Lung (tissue), 12 donors: Measurements from ENCODE around the gene FANK1. TPM values are rescaled to one million over a fixed set of nuclear protein-coding genes. Genes with fewer than 3 reads are reported as not detected.
A peak's percentile ranks its signal among the peaks of the same experiment; 100 is the strongest.
"Not testable (repeated sequence)": the region's sequence is repeated elsewhere in the genome, so short reads cannot be mapped to it uniquely, and the experiment has no call there.

Experiments
- ATAC-seq: fragments of 200-7000 bp; cut with Tn5 transposase; one replicate; pipeline ENCODE4 v1.9.1; 2020; ENCODE audit warnings: moderate number of reproducible peaks; ENCODE audit not compliant: insufficient read depth, low FRiP score
- DNase-seq, 3 donors: peaks; one replicate each; pipeline ENCODE4 v3.0.0-alpha.2; 2013 to 2017
- H3K27ac ChIP-seq, 2 donors: one replicate each; pipeline ENCODE4 v1.5.1; 2013; ENCODE audit warnings: mild to moderate bottlenecking in 2 of 2, moderate library complexity in 2 of 2, control low read depth in 1 of 2, inconsistent platforms in 1 of 2, low read depth in 1 of 2, low read length in 1 of 2
- H3K27me3 ChIP-seq, 3 donors: one replicate each; pipeline ENCODE4 v1.5.1; 2013; ENCODE audit warnings: low read length in 2 of 3; ENCODE audit not compliant: control insufficient read depth in 3 of 3, insufficient read depth in 3 of 3
- H3K36me3 ChIP-seq, 4 donors: one replicate each; pipeline ENCODE4 v1.5.1; 2013; ENCODE audit warnings: low read length in 4 of 4, mild to moderate bottlenecking in 1 of 4, moderate library complexity in 1 of 4; ENCODE audit not compliant: control insufficient read depth in 4 of 4, insufficient read depth in 4 of 4
- H3K4me1 ChIP-seq, 5 donors: one replicate each; pipeline ENCODE4 v1.5.1; 2013; ENCODE audit warnings: low read length in 5 of 5, mild to moderate bottlenecking in 2 of 5, moderate library complexity in 1 of 5; ENCODE audit not compliant: control insufficient read depth in 5 of 5, insufficient read depth in 5 of 5
- H3K4me3 ChIP-seq: one replicate; pipeline ENCODE4 v1.5.1; 2013; ENCODE audit warnings: mild to moderate bottlenecking, control low read depth, moderate library complexity
- H3K9ac ChIP-seq, 2 donors: one replicate each; pipeline ENCODE4 v1.5.1; 2013; ENCODE audit warnings: low read length in 2 of 2, control low read depth in 1 of 2; ENCODE audit not compliant: insufficient read depth in 1 of 2
- H3K9me3 ChIP-seq, 4 donors: one replicate each; pipeline ENCODE4 v1.5.1; 2013; ENCODE audit warnings: low read length in 3 of 4, mild to moderate bottlenecking in 1 of 4, moderate library complexity in 1 of 4; ENCODE audit not compliant: control insufficient read depth in 4 of 4, insufficient read depth in 3 of 4
- CTCF ChIP-seq: IDR thresholded peaks from 2 replicates; pipeline ENCODE4 v1.5.1; 2012; ENCODE audit warnings: mild to moderate bottlenecking; ENCODE audit errors: control extremely low read depth, extremely low read depth
- whole genome bisulfite sequencing, 2 donors: extraction: QIAGEN DNeasy Blood & Tissue Kit; methylation state at CpG; one replicate each; pipeline ENCODE4 v1.1.7; 2013; 5-methylcytosine and 5-hydroxymethylcytosine counted together
- polyA plus RNA-seq, 2 donors: library from polyadenylated mRNA; stranded (reverse); fragments of 200-250 nt; gene quantifications; one replicate each; pipeline ENCODE4 v1.2.1, GENCODE V29; 2013
- total RNA-seq, 2 donors: library from RNA; depleted of rRNA in 1 of 2; stranded (reverse); fragments of >200 nt in 1 of 2; gene quantifications; one replicate each; pipeline ENCODE4 v1.2.1, GENCODE V29; 2014 to 2021
- donor health status: control.
- donor health status: control.
- donor health status: Bipolar disorder and iron deficiency.
- donor health status: healthy.
- donor health status: DM: yes; HTN: yes; CAD: no.

The FANK1 gene
- total and polyA plus RNA-seq, 4 donors, result 8.7 to 18.4 (median 13.7) TPM

DNA sequence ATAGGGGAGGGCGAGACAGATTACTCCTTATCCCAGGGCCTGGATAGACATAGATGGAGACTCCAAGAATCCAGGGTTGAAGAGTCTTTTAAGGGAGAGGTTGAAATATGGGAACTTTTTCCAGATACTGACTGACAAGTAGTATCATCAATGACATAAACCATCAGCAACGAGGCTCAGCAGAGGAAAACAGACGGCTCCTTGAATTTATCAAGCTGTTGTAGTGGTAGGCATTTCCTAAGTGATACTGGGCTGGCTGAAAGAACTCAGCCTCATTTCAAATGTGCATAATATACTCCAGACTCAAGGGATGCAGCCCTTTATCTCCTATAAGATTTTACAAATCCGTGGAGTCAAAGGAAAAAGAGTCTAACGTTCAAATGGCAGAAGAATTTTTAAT, 150.5 kb downstream of the FANK1 start:
- no peak for TF ChIP-seq CTCF
- H3K36me3 ChIP-seq, result no peaks in the 10 kb centered on the region
- H3K4me1 ChIP-seq, result peaks cover 3 to 15% (median 7%) of the 10 kb centered on the region in 5 donors
- no peaks in the 10 kb centered on the region for H3K9me3 ChIP-seq
- H3K27ac ChIP-seq, result no peak overlapping the region
- no peaks in the 10 kb centered on the region for H3K27me3 ChIP-seq
- H3K9ac ChIP-seq, result no peak overlapping the region
- 76 to 85% methylated on average over 5 of the region's 5 CpGs for WGBS, 2 donors
- H3K4me3 ChIP-seq, result no peak overlapping the region
- no peak for DNase-seq
- no peak for ATAC-seq

DNA sequence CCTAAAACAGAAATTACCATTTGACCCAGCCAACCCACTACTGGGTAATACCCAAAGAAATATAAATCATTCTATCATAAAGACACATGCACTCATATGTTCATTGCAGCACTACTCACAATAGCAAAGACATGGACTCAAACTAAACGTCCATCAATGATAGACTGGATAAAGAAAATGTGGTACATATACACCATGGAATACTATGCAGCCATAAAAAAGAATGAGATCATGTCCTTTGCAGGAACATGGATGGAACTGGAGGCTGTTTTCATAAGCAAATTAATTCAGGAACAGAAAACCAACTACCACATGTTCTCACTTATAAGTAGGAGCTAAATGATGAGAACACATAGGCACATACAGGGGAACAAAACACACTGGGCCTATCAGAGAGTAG, 151.4 kb downstream of the FANK1 start:
- not testable (repeated sequence) for H3K27ac ChIP-seq, H3K4me3 ChIP-seq, DNase-seq, H3K9me3 ChIP-seq, H3K36me3 ChIP-seq, ATAC-seq, H3K9ac ChIP-seq, H3K27me3 ChIP-seq
- peaks cover 0 to 10% (median 0%) of the 10 kb centered on the region in 5 donors for H3K4me1 ChIP-seq
- WGBS, 2 donors, result 95 to 97% methylated on average over 1 of the region's 1 CpG

DNA sequence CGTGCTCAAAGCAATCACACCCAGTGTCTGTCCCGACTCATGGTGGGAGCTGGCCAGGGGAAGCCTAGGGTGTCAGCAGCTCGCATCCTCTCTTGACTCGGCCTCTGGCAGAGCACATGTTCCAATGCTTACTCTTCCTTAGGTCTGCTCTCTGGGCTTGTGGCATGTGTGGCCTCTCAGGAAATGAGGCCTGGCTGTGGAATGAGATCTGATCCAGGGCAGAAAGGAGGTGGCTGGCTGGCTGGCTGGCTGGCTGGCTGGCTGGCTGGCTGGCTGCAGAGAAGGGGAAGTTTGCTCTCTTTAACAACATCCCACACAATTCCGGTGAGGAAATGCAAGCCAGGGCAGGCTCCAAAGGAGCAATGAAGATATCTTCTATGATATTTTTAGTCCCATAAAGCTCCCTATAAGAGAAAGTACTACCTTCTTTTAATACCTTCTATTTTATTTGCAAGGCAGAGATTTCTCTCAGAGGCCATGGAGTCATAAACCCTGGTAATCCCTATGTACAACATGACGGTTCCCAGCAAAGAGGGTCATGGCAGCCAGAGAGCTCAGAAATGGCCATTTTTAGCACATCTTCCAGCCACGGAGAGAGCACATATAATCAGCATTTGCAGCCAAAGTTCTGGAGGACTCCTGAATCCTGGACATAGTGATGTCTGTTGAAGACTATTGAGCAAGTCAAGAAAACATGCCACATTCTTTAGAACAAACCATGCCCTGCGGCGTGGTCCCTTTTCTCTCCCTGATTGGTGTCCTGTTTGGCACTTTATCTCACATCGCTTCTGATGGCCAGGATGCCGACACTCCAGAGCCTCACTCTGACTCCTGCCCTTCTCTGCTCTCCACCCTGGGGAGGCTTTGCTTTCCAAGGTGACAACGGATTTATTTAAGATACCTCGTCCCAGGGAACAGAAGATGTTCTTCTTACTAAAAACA, 153.7 kb downstream of the FANK1 start:
- peak in 2 of 3 donors; percentile 26 to 56 for DNase-seq
- Histone ChIP-seq H3K27ac (no peak overlapping the region), H3K27me3 (no peaks in the 10 kb centered on the region), H3K36me3 (no peaks in the 10 kb centered on the region), H3K9me3 (peaks cover 0 to 2% (median 0%) of the 10 kb centered on the region in 4 donors), H3K4me1 (peaks cover 0 to 7% (median 0%) of the 10 kb centered on the region in 5 donors), H3K9ac (no peak overlapping the region), H3K4me3 (no peak overlapping the region)
- ATAC-seq, result no peak
- no peak for TF ChIP-seq CTCF
- 49 to 51% methylated on average over 13 of the region's 13 CpGs for WGBS, 2 donors

DNA sequence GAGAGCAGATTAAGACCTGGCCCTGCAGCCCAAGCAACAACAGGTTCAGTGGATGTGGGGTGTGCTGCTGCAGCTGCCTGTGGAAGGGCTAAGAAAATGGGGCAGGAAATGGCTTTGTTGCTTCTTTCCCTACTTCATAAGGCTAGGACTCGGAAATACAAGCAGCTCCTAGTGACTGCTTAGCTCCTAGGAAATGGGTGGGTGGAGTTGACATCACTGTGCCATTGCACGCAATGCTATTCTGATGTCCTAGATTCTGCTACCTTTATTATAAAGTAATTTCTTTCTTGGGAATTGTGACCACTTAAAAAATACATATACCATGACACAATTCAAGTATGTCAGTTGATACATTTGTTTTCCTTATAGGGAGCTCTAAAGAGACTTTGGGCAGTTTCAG, 155.8 kb downstream of the FANK1 start:
- peaks cover 0 to 7% (median 0%) of the 10 kb centered on the region in 5 donors for H3K4me1 ChIP-seq
- no peaks in the 10 kb centered on the region for H3K36me3 ChIP-seq
- peaks cover 0 to 2% (median 0%) of the 10 kb centered on the region in 4 donors for H3K9me3 ChIP-seq
- TF ChIP-seq CTCF, result no peak
- H3K4me3 ChIP-seq, result no peak overlapping the region
- no peak overlapping the region for H3K27ac ChIP-seq
- 78 to 88% methylated on average over 2 of the region's 2 CpGs for WGBS, 2 donors
- H3K27me3 ChIP-seq, result no peaks in the 10 kb centered on the region
- no peak for DNase-seq
- H3K9ac ChIP-seq, result no peak overlapping the region
- ATAC-seq, result no peak
